GDM1 (cell line): Measurements from ENCODE around the gene RBFA.
A peak's percentile ranks its signal among the peaks of the same experiment; 100 is the strongest.
"Not testable (repeated sequence)": the region's sequence is repeated elsewhere in the genome, so short reads cannot be mapped to it uniquely, and the experiment has no call there.

ENCODE experiments used
- DNase-seq: peaks from one replicate; lab custom pipeline; 2025; lab: John Stamatoyannopoulos, UW

The RBFA gene

GRCh38 chr18:80034068-80034851 lies at the start of gene RBFA:
TSS of gene RBFA (plus strand) at chr18:80034434. CDS start at chr18:80034496, 62 bp downstream.
- DNase-seq: peak; percentile 99

DNA sequence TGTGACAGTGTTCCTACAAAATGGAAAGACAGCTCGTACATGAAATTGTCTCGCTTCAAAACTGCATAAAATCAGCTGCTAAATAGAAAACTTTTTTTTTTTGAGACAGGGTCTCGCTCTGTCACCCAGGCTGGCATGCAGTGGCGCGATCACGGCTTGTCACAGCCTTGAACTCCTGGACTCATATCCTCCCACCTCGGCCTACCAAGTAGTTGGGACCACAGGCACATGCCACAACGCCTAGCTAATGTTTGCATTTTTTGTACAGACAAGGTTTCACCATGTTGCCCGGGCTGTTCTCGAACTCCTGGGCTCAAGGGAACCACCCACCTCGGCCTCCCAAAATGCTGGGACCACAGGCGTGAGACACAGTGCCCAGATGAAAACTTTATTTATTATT lies 49.1 kb upstream of the RBFA start:
- DNase-seq: no peak

DNA sequence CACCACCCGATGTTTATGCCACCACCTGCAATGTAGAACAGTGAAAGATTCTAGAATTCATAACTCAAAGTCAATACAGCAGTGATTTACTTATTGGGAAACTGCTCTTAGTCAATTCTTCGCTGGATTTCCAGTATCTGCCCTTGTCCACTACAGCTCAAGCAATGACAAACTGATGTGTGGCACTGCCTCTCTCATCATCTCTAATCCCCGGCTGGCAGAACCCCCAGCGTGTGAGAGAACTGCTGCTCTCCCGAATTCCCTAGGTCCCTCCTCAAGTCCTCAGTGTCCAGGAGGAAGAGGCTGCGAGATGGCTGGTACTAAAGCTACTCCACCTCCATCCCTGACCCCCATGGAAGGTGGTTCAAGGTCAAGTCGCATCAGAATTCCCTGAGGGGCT lies 47.5 kb upstream of the RBFA start:
- DNase-seq: no peak

GRCh38 chr18:79987566-79987965 lies 46.7 kb upstream of the RBFA start:
- no peak for DNase-seq

- DNase-seq: peak; percentile 60
Observed at GRCh38 chr18:79988071-79988450, 46.2 kb upstream of the RBFA start.

- peak; percentile 87 for DNase-seq
Observed at GRCh38 chr18:79988451-79989194, 45.6 kb upstream of the RBFA start, which contains the start of gene TXNL4A. TSS of gene TXNL4A (minus strand) at chr18:79988563. CDS start at chr18:79988392, 171 bp downstream.

DNA sequence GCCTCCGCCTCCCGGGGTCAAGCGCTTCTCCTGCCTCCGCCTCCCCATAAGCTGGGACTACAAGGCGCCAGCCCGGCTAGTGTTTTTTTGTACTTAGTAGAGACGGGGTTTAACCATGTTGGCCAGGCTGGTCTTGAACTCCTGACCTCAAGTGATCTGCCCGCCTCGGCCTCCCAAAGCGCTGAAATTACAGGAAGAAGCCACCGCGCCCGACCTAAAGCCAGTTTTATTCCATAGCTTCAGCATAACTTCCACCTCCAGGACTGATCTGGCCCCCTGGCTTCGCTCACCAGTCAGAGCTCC lies 45.1 kb upstream of the RBFA start:
- DNase-seq: no peak

DNA sequence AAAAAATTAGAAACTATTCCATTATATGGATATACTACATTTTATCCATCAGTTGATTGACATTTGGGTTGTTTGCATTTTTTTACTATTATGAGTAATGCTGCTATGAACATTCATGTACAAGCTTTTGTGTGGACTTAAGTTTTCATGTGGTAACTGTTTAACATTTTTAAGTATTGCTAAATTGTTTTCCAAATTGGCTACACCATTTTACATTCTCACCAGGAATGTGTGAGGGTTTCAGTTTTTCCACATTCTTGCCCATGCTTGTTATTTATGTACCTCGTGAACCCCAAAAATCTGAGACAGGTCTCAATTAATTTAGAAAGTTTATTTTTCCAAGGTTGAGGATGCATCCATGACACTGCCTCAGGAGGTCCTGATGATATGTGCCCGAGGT lies 42.7 kb upstream of the RBFA start:
- DNase-seq: no peak

DNA sequence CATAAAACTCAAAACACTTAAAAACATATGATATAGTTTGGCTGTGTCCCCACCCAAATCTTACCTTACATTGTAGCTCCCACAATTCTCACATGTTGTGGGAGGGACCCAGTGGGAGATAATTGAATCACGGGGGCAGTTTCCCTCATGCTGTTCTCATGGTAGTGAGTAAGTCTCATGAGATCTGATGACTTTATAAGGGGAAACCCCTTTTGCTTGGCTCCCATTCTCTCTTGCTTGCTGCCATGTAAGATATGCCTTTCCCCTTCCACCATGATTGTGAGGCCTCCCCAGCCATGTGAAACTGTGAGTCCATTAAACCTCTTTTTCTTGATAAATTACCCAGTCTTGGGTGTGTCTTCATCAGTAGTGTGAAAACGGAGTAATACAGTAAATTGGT lies 34.5 kb upstream of the RBFA start:
- not testable (repeated sequence) for DNase-seq

- no peak for DNase-seq
Observed at GRCh38 chr18:80000877-80001276, 33.4 kb upstream of the RBFA start.

DNA sequence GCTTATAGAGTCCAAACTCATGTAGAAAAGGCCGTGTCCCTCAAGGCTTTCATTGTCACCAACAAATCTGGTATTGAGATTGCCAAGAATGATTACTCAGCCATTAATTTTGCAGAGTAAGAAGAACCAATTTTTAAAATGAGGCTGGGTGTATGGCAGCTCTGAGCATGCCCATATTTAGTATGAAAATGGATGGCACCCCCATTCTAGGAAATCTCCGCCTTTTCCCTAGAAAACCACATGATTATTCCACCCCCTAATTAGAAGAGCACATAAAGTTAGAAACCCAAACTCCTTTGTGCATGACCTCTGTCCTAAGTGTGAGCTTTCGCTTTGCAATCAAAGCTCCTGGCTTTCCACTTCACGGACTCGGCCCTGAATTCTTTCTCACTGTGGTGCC lies 31.8 kb upstream of the RBFA start:
- no peak for DNase-seq

DNA sequence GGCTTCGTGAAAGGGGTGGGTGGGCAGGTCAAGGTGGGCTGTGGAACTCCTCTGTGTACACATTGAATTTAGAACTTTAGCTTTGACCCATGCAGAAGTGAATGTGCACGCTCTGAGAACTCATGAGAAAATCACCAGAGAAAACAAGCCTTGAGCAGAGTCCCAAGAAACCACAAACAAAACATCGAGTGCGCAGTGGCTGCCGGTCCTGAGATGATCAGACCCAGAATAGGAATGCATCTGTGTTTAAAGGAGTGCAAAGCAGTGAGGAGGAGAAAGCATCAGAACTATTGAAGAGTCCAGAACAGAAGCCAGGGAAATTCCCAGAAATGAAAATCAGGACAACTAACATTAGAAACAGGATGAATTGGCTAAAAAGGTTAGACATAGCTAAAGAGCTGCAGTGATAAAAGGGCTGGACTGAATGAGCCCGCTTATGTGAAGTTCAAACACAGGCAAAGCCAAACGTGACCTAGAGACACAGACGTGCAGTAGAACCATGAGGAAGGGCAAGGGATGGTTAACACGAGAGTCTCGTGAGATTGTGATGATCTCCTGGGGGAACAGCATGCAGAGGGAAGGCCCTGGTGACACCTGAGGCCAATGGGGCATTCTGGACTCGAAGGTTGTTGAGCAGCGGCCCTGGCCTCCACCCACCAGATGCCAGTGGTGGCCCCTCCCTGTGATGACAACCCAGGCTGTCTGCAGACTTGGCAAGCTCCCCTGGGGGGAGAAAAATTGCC lies 29.5 kb upstream of the RBFA start:
- DNase-seq: no peak

- no peak for DNase-seq
Observed at GRCh38 chr18:80006724-80007123, 27.5 kb upstream of the RBFA start.

DNA sequence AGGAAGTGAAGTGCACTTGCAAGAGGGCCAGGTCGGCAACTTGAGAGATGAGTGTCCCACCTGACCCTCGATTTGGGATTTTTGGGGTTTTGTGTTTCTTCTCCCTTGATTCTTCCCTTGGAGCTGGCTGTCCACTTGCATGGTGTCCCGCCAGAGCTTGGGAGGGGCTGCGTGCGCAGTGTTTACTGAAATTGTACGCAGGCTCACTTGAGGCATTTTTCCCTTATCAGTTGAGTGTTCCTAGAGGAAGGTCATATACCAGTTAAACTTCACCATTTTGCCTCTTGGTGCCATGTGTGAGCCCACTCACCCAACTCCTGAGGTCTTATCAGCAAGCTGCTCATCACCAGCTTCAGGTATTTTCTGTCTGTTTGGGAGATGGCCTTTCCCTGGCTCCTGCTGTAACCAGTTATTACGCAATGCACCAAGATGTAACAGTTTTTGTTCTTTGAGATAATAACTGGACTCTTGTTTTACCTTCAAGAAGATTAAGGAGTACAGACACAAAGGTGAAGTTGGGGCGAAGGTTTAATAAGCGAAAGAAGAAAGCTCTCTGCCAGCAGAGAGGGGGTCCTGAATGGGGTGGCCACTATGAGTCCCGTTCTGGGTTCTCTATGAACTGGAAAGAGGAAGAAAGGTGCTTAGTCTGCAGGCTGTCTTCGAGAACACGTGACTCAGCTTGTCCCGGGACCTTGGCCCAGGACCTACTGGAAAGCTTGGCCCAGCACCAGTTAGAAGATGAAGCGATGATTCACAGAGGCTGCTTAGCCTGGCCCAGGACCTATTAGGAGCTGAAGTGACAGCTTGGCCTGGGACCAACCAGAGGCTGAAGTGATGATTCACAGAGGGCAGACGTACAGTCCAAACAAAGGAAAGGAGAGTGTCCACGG lies 24.3 kb upstream of the RBFA start:
- DNase-seq: no peak

DNA sequence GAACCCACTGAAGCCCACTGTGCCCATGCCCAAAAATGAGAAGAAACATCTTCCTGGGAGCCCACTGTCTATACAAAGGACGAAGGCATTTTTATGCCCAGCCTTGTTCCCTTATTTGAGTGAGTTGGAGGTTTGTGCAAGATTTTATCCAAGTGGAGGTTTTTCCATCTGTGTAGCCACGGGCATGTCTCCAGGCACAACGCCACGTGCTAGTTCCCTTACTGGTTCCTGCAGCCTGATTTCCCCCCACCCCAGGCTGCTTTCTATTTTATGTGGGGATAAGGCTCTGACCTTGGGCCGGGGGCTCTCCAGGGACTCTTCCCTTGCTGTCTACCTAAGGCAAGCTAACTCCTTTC lies 23.7 kb upstream of the RBFA start:
- no peak for DNase-seq

GRCh38 chr18:80011496-80012137 lies 22.6 kb upstream of the RBFA start:
- not testable (repeated sequence) for DNase-seq

- DNase-seq: no peak
Observed at GRCh38 chr18:80012714-80013113, 21.5 kb upstream of the RBFA start.

DNA sequence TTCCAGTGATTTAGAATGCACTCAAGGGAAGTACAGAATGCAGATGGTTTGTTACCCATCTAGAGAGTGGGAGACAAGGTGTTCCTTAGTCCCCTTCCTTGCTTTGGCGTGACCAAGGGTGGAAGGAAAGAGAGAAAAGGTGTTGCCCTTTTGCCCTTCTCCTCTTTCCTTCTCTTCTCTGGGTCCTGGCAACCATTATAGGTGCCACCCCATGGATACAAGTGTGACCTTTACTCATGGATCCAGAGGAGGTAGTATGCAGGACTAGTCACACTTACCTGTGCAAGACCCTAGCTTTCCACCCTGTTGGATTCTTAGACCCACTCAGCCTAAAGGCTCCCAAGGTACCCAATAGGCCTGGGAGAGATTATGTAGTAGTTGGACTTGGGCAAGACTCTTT lies 11.6 kb upstream of the RBFA start:
- no peak for DNase-seq

- no peak for DNase-seq
Observed at GRCh38 chr18:80023173-80023572, 11.1 kb upstream of the RBFA start.

GRCh38 chr18:80026363-80026762 lies 7.9 kb upstream of the RBFA start:
- no peak for DNase-seq

DNA sequence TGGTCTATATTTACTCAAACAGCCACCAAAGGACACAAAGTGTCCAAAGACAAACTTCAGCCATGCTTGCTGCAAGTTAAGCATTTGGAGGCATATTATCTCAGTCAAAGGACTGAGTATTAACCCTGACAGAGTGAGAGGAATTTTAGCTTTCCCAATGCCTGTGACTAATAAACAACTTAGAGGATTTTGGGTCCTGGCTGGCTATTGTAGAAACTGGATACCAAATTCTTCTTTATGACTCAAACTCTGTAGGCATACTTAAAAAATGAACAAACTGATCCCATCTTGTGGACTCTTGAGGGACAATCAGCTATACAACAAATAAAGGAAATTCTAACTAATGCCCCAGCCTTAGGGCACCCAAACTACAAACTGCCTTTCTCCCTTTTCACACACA lies 6.5 kb upstream of the RBFA start:
- not testable (repeated sequence) for DNase-seq
